BJ (cell line): ENCODE results near the gene OR10S1. TPM values are rescaled to one million over a fixed set of nuclear protein-coding genes. Genes with fewer than 3 reads are reported as not detected.
"Not testable (repeated sequence)": the region's sequence is repeated elsewhere in the genome, so short reads cannot be mapped to it uniquely, and the experiment has no call there.

ENCODE experiments used
- CTCF ChIA-PET: fragments of 350-600 bp; formaldehyde crosslinking; extraction: SDS; loops from one replicate; lab custom pipeline; 2021; ENCODE audit warnings: antibody characterized with exemption, inconsistent platforms; lab: Yijun Ruan, JAX
- POLR2A ChIA-PET: fragments of 300-600 bp; sonication (Branson Sonifier 250); formaldehyde crosslinking; extraction: SDS; loops from one replicate; lab custom pipeline; 2021; ENCODE audit warnings: antibody characterized with exemption; lab: Charles Lee
- DNase-seq: peaks from one replicate; pipeline ENCODE4 v3.0.0-alpha.2; 2011; ENCODE audit warnings: low read depth
- H3K27me3 ChIP-seq: 2 replicates; pipeline ENCODE4 v1.6.0; 2011; ENCODE audit warnings: low read length; ENCODE audit not compliant: control insufficient read depth, insufficient read depth
- H3K36me3 ChIP-seq: 2 replicates; pipeline ENCODE4 v1.5.1; 2011; ENCODE audit warnings: low read length; ENCODE audit not compliant: control insufficient read depth, insufficient read depth
- H3K4me3 ChIP-seq: 2 replicates; pipeline ENCODE4 v1.5.1; 2011; ENCODE audit warnings: low read depth, mild to moderate bottlenecking, control low read depth, low read length
- CTCF ChIP-seq: IDR thresholded peaks from 2 replicates; pipeline ENCODE4 v1.5.1; 2011; ENCODE audit warnings: low read depth, mild to moderate bottlenecking, control low read depth, inconsistent platforms, low read length, moderate library complexity; ENCODE audit not compliant: insufficient read depth
- polyA minus RNA-seq: library from RNA; depleted of rRNA, polyadenylated mRNA; stranded (reverse); fragments of >200 nt; gene quantifications from 2 replicates; pipeline ENCODE4 v1.2.3, GENCODE V29; 2011; rRNA and poly(A)+ RNA removed
- polyA plus RNA-seq: library from polyadenylated mRNA; depleted of rRNA; stranded (reverse); fragments of >200 nt; gene quantifications from 2 replicates; pipeline ENCODE4 v1.2.3, GENCODE V29; 2011; rRNA removed

Gene OR10S1
- polyA plus RNA-seq (not detected in 2 replicates), polyA minus RNA-seq (not detected in 2 replicates)

DNA sequence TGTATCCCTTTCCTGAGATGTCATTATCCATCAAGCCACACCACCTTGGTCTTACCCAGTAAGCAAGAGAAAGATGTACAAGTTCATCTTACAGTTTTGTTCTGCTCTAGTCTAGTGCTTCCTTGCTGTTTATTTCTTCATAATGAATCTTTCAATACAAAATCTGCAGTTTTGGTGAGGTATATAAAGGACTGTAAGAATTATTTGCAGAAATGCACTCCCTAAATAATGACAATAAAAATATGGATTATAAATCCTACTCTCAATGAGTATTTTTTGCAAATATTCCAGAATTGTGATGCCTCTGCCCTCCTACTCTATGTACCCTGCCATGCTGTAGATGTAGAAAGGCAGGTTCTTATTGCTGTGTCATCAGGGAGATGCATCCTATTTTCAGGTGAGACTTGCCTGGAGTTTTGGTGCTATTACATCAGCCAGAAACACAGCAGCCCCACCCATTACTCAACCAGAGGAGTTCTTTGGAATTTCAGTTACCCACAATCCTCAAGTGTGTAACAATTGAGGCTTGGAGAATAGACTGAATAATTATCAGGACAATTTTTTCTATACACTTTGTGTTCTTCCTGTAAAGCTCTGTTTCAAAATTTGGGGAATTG is at the start of gene OR10S1:
TSS of gene OR10S1 (minus strand) at position 51 of the 617 bp plus-strand sequence. CDS start 117 bp downstream, outside the sequence.
- no peak for TF ChIP-seq CTCF
- CTCF ChIA-PET: no interaction called here
- Histone ChIP-seq H3K27me3 (no peaks in the 10 kb centered on the region), H3K4me3 (no peak within 1 kb of the TSS), H3K36me3 (no peaks in the 10 kb centered on the region)
- no peak for DNase-seq
- POLR2A ChIA-PET: no interaction called here

DNA sequence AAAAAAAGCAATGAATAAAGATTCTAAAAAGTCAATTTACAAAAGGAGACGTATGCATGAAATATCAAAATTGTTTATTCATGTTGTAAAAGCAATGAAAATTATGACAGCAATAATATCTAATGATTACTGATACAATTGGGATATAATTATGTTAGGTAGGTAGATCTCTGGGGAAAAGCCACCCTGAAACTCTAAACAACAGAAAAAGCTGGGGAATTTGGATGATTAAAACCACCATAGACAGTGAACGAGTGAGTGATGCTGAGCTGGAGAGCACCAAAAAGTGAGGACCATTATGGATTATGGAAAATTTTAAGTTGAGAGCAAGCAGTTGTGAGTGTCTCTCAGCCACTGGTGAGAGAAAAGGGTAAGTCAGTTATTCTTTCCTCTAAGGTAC is 48.9 kb upstream of the OR10S1 start, which contains the start of gene OR10G8:
TSS of gene OR10G8 (plus strand) at position 301 of the 400 bp plus-strand sequence. CDS start 2,825 bp downstream, outside the sequence.
- H3K36me3 ChIP-seq: no peaks in the 10 kb centered on the region
- ChIA-PET POLR2A (no interaction called here), CTCF (interaction anchor here (0.6 kb wide), 1 partner anchor 11 kb away, joined by 3 read pairs; no protein-coding TSS in a partner anchor)
- TF ChIP-seq CTCF: no peak
- DNase-seq: no peak
- no peak within 1 kb of the TSS for H3K4me3 ChIP-seq
- H3K27me3 ChIP-seq: no peaks in the 10 kb centered on the region

DNA sequence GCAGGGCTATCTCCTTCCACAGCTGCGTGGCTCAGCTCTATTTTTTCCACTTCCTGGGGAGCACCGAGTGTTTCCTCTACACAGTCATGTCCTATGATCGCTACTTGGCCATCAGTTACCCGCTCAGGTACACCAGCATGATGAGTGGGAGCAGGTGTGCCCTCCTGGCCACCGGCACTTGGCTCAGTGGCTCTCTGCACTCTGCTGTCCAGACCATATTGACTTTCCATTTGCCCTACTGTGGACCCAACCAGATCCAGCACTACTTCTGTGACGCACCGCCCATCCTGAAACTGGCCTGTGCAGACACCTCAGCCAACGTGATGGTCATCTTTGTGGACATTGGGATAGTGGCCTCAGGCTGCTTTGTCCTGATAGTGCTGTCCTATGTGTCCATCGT is 38.3 kb upstream of the OR10S1 start:
- H3K27me3 ChIP-seq, H3K36me3 ChIP-seq, H3K4me3 ChIP-seq, CTCF ChIA-PET, POLR2A ChIA-PET, DNase-seq: not testable (repeated sequence)

DNA sequence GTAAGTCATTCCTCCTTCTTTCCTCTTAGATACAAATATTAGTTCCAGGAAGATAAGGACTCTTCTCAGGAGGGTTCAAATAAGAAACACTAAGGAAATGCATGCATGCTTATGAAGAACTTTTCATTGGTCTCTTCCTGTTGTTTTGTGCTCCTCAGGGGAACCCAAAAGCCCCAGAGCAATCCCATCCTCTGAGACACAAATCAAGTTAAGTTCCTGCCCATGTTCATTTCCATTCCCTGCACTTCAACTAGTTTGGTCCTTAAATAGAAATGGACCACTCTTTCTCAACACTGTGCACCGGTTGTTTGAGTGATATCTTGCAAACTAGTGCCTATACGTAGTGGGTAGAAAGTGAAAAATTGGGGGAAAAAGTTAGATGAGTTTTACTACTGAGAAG is 35.1 kb upstream of the OR10S1 start, which contains the start of gene OR10G4:
TSS of gene OR10G4 (plus strand) at position 301 of the 400 bp plus-strand sequence. CDS start 2,578 bp downstream, outside the sequence.
- ChIA-PET CTCF (no interaction called here), POLR2A (no interaction called here)
- TF ChIP-seq CTCF: no peak
- H3K36me3 ChIP-seq: no peaks in the 10 kb centered on the region
- DNase-seq: no peak
- no peak within 1 kb of the TSS for H3K4me3 ChIP-seq
- no peaks in the 10 kb centered on the region for H3K27me3 ChIP-seq

GRCh38 chr11:123995119-123995518 is 17.5 kb upstream of the OR10S1 start, which contains the start of gene OR10G6:
TSS of gene OR10G6 (minus strand) at chr11:123995161. CDS start at chr11:123995161, 0 bp downstream.
- no peak within 1 kb of the TSS for H3K4me3 ChIP-seq
- POLR2A ChIA-PET: no interaction called here
- H3K36me3 ChIP-seq: no peaks in the 10 kb centered on the region
- no peak for TF ChIP-seq CTCF
- no peaks in the 10 kb centered on the region; the same call in 1 of the 2 replicates for H3K27me3 ChIP-seq
- CTCF ChIA-PET: no interaction called here
- DNase-seq: no peak
